GM20431 (cell line): Measurements from ENCODE around the gene GTPBP1.

Source experiments
- in situ Hi-C: fragments of 300-500 bp; cut with MseI, MboI; formaldehyde crosslinking; loops from one replicate; pipeline ENCODE4 v1.15.0; 2020; ENCODE audit warnings: low sequenced_read_pairs; ENCODE audit not compliant: unreplicated experiment

Gene GTPBP1

DNA sequence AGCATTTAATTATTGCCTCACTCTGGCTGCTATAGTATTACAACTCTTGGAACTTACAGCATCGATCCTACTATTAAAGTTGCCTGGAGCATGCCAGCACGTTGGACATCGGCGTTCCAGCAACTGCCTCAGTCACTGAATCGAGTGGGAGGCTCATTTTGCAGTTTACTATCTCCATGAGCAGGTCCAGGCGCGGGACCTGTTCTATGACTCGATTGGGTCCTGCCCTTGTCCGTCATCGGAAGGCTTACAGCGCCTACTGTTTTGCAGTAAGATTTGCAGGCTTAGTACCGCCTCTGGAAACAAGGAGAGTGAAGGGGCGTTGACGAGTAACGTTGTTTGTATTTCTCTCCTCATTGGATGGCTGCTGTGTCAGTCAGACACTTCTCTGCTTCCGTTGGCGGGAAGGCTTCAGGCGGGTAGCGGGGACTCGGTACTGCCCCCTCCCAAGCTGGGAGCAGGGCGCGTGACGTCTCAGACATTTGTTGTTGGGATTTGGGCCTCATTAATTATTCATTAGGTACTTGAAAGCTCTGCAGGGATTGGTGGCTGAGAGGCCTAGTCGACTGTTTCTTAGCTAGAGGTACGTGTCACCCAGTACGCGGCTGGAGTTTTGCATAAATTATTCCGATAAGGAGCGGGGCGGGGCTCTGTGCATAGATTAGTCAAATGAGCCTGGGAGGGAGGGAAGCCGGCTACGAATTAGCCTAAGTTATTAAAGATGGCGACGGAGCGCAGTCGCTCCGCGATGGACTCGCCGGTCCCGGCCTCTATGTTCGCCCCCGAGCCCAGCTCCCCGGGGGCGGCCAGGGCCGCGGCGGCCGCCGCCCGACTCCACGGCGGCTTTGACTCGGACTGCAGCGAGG lies at the start of gene GTPBP1:
Gene GTPBP1, plus strand, starts transcription at position 710 of the 866 bp plus-strand sequence. Its CDS starts 12 bp downstream, at position 722.
- in situ Hi-C loops: no loop called here

DNA sequence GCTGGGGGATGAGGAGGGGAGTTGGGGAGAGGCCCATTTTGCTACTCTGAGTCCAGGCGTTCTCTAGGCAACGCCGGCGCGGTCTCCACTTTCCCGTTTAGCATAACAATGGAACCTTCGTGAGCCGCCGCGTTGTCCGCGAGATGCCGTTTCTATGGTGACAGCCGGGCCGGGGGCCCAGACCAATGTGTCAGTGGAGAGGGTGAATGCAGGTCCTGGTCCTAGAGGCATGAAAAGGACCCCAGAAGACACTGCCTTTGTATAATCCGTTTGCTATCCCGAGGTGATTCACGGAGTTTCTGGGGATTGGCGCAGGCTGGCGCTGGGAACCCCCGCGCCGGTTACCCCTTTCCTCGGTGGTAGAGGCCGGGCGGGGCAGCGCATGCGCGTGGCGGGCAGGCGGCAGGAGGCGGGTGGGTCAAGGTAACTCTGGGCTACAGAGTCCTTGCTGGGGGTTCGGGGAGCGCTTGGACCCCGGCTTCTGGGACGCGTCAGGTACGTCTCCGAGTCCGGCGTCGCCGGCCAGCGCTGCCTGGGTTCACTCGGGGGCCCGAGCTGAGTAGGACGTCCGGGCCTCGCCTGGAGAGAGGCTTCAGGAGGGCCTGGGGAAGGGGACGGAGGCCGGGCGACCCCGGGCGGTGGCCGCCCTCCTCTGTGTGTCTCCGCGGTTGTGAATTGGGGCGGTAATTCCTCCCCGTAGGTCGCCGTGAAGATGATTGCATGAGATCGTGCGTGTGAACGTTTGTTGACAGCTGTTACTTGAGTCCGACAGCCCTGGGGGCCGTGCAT lies 49.3 kb upstream of the GTPBP1 start, which contains the start of the genes CBY1 and FAM227A:
Gene CBY1, plus strand, starts transcription at position 383 of the 789 bp plus-strand sequence. CDS start 11,417 bp downstream, outside the sequence.
Gene FAM227A, minus strand, starts transcription at position 137 of the 789 bp plus-strand sequence. CDS start 6,224 bp downstream, outside the sequence.
- in situ Hi-C loops: no loop called here

DNA sequence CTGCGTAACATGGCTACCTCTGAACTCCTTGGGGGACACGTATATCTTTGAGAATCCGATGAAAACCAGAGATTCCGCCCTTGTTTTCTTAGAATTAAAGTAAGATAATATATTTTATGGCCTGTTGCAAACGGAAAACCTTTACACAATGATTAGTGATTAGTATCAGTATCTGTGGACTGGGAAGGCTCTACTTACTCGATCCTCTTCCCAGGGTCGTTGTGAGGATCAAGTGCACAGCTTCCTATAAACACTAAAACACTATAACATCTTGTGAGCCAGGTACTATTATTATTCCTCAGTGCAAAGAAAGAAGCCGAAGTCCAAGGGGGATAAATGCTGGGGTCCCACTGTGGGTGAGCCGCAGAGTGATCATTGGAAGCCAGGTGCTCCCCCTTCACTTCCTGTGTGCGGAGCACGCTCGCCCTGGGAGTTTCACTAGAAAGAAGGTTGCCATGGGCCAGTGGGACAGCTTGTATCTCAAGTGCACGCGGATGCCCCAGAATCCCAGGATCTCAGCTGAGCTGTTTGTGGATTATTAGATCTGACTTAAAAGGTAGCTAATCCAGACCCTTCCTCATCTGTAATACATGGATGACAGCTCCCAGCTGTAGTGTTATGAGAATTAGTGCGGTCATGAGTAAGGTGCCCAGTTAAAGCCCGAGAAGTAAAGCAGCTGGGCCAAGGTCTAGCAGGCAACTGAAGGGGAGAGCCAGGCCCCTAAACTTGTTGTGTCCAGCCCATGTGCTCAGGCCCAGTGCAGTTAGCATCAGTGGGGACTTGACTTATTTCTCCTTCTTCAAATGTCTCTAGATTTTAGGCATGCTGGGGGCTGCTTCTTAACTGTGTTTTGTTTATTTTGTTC lies 48.5 kb upstream of the GTPBP1 start:
- in situ Hi-C loops: no loop called here

DNA sequence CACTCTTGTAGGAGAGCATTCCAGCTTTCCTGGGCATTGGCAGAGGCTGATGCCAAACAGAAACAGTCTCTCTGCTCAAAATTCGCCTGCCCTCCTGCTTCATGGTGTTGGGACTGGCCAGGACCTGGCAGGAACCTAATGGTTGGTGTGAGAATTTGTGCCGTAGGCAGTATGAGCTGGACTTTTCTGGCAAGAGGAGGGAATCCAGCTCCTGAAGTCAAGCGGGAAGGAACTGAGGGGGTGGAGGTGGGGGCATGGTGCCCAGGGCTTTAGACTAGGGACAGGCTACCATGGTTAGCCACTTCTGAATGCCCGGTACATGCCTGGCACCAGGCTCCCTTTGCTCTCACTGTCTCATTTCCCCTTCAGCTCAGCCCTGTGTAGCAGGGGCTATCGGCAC lies 30.9 kb upstream of the GTPBP1 start:
- in situ Hi-C loops: no loop called here

DNA sequence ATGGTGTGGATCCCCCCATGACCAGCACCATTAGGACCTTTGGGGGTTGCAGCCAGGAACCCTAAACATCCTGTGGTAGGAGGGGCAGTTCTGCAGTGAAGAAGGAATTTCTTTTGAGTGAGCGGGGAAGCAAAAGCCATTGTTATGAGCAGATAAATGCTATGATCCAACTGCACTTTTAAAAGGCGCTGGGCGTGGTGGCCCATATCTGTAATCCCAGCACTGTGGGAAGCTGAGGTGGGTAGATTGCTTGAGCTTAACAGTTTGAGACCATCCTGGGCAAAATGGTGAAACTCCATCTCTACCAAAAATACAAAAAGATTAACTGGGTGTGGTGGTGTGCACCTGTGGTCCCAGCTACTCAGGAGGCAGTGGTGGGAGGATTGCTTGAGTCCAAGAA lies 29.9 kb upstream of the GTPBP1 start:
- in situ Hi-C loops: no loop called here

DNA sequence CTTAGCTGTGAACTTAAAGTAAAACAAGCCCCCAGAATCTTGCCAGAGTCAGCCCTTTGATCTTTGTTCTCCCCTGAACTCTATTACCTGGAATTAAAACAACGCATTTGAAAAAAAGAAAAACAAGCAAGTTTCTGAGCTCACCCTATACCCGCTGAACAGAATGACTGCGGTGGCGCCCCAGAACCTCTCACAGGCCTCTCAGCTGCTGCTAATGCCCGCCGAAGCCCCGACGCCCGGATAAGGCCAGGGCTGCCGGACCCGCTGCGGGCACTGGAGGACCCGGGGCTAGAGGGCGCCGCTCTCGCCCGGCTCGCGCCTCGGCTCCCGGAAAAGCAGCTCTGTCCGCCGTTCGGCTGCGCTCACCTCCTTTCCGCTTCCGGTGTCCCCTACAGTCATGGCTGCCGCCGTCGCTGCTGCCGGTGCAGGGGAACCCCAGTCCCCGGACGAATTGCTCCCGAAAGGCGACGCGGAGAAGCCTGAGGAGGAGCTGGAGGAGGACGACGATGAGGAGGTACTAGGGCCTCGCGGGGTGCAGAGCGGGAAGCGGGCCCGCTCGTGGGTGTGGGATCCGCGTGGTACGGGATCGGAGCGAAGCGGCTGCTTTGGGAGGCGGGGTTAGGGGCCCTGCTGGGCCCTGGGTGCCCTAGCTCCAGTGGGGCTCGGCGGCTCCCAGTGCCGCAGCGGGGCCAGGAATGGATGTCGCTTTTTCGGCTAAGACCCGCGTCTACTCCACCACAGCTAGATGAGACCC lies 24.0 kb upstream of the GTPBP1 start, which contains the start of gene TOMM22:
Gene TOMM22, plus strand, starts transcription at position 376 of the 754 bp plus-strand sequence. Its CDS starts 22 bp downstream, at position 398.
- in situ Hi-C loops: no loop called here

DNA sequence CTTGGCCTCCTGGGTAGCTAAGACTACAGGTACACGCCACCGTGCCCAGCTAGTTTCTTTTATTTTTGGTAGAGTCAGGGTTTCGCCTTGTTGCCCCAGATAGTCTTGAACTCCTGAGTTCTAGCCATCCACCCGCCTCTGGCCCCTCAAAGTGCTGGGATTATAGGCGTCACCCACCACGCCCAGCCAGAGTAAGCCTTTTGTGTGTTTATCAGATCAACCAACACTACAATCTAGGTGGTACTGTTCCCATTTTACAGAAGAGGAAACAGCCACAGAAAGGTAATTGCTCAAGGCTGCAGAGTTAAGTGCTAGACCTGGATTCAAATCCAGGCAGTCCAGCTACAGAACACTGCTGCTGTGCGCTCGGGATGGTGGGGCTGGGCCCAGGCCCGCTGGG lies 20.8 kb upstream of the GTPBP1 start:
- in situ Hi-C loops: no loop called here

DNA sequence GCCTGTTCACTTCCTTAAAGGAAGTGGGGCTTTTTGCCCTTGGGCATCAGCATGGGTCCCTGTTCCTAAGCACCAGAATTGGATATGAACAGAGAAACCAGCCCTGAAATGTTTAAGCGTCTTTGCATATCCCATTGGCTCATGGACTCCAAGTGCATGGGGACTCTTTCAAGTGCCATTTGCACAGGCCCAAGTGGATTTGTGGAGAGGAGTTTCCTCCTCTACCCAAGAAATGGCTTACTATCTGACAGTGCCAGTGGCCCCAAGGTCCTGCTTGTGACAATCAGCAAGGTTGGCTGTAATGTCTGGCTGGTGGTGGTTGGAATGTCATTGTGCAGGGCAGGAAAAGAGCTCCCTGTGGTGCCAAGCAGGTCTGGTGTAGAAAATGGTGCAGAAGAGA lies 20.0 kb upstream of the GTPBP1 start:
- in situ Hi-C loops: no loop called here

DNA sequence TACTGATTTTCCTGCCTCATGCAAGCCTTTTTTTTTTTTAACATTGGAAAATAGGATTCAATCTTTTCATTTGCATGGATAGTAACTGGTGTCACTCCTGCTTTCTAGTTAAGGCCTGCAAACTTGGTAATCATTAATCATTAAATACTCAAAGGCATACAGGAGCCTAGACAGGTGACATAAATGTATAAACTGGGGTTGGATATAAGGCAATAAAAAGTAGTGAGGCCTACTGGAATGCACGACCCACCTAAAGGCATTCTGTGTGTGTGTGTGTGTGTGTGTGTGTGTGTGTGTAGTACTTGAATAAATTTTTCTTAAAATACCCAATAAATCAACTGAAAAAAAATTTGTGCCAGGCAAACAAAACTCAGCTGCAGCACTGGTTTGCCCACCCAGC lies 16.1 kb upstream of the GTPBP1 start:
- in situ Hi-C loops: no loop called here

DNA sequence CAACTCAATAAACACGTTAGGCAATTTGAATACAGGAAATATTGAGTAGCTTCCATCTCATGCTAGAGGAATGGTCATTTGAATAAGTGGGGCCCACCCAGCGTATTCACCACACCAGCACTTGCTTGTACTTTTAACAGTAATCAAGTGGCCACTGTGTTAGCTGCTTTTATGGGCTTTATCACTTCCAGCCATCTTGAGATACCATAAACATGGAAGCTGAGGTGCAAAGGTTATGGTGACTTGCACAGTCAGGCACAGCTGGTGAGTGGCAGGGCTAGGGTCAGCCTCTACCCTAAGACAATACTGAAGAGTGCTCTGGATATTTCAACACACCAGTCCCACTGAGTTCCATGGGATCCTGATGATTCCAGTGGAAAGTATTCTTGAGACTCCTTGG lies 11.7 kb upstream of the GTPBP1 start:
- in situ Hi-C loops: no loop called here

DNA sequence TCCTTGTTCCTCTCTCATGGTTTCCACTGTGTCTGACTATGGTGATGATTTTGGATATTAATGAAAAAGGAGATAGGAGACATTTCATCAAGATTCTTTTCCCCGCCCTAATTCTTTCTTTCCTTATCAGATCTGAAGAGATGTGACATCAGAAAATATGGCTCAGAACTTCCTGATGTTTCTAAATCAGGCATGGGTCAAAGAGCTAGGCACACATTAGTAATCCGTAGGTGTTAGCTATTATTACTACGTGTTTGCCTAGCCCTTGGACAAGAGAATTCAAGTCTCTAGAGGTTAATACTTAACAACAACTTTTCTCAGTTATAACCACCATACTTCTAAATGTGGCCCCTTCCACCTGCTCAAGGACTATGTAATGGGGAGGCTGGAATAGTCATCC lies 10.8 kb upstream of the GTPBP1 start:
- in situ Hi-C loops: no loop called here

DNA sequence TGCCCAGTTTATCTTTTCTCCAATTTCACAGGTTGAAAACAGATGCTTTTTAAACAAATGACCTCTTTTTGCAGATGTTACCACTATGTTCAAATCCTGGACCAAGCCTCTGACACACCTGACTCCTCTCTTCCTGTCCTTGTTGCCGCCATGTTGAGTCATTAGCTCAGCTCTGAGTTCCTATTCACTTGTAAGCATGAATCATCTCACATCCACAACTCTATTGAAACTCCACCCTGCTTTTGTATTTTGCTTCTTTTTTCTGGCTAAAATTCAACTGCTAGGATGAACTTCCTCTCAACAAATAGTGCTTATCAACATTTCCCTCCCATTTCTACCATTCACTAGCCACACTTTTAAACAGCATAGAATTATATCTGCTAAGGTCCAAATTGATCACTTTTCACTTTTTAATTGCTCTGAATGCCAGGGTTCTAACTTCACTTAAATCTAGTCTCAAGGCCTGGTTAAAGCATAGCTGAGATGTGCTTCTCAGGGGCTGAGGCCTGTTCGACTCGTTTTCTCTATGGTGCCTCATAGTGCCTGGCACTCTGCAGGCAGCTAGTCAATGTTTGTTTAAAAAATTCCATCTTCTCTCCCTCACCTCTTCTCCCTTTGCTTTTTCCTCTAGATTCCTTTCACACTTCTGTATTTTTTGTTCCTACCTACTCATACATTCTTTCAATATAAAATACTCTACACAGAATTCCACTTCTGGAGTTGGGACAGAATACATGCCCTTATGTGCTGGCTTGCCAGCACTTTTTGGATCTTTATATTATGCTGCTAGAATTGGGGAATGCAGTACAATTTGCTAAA lies 8.9 kb upstream of the GTPBP1 start:
- in situ Hi-C loops: no loop called here

DNA sequence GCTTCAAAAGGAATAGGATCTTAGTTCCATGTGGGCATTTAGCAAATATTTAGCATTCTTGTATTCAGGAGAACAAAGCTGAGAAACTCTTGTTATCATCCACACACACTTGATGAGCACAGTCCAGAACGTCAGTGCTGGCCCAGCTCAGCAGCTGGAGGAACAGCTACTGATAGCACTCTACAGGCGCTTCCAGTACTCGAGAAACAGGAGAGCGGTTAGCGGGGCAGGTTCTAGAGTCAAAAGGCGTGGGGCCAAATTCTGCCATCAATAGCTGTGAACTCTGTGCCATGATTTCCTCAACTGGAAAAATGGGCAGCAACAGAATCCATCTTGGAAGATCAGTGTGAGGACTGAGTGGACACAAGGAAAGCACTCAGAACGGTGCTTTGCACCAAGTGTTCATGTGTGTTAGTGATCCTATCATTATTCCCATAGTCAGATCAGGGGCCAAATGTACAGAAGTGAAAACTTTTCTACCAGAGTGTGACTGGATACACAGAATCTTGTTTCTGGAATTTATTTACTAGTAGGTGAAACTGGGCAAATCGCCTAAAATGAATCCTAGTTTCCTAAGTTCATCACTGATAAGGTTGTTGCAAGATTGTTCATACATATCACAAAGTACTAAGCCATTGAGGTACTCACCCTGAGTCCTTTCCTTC lies 8.2 kb upstream of the GTPBP1 start:
- in situ Hi-C loops: no loop called here

DNA sequence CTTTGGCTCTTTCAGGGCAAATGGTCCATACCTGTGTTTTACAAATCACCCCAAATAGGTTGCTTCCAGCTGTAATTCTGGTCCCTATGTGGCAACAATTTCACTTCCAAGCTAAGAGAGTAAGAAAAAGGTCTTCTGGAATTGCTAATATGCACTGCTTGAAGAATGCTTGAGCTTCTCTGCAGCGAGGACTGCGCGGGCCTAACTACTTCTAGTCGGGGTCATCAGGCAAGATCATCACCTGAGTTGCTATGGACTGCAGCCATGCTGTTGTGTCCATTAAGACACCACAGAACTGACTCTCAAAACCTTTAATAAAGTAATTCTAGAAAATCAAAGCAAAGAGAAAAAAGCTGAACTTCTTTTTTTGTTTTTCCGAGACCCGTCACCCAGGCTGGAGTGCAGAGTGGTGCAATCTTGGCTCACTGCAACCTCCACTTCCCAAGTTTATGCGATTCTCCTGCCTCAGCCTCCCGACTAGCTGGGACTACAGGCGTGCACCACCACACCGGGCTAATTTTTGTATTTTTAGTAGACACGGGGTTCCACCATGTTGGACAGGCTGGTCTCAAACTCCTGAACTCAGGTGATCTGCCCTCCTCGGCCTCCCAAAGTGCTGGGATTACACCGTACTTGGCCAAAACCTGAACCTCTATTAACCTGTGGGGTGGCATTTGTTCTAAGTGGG lies 7.2 kb upstream of the GTPBP1 start:
- in situ Hi-C loops: no loop called here

DNA sequence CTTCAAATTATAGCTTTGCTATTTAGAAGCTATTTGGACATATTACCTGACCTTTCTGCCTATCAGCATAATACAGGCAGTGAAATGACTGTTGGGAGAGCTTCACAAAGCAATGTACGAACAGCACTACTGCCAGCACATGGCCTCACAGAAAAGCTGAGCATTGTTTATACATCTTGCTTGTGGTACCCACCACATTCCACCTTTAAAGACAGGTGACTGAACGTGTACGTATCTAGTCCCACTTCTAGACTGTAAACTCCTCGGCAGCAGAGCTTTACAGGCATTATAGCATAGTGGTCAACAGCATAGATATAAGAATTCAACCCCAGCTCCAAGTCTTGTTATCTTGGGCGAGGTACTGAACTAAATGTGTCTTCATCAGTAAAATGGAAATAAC lies 6.6 kb upstream of the GTPBP1 start:
- in situ Hi-C loops: no loop called here

DNA sequence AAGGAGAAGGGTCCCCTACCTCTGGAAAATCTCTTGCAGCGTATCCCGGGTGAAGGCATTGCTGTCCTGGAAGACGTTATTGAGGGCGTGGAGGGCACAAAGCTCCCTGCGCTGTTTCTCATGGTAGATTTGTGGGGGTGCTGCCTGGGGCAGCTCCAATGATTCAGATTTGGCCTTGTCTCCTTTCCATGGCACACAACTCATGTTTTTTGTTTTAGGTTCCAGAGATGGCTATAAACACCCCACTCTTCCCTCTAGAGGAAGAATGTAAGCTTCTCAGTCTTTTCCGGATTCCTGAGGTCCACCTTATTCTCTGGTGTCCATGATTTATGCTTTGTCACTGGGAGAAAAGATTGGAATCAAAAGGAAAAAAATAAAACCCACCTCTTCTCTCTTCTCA lies 6.0 kb upstream of the GTPBP1 start:
- in situ Hi-C loops: no loop called here

DNA sequence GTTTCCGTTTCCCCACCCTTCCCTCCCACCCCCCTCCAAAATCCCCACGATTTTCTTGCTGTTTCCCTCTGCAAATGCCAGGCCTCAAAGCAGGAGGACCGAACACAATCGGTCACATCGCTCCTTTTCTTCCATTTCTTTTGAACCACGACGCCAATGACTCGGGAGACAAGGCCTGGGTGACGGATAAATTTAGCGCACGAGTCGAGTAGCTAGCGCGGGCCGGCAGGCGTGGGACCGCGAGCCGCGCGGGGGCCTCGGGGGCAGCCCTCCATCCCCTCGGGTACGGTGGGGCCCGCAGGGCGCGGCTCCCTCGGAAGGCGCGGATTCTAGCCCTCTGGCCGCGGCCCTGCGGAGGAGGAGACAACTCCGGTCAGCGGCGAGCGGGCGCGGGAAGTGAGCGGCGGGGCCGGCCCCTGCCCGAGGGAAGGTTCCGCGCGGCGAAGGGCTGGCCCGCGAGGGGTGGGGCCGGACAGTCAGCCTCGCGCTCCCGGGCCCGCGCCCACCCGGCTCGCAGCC lies 5.4 kb upstream of the GTPBP1 start:
- in situ Hi-C loops: no loop called here
